ENCODE results near the gene ELP6. TPM values are rescaled to one million over a fixed set of nuclear protein-coding genes. Genes with fewer than 3 reads are reported as not detected.

The ELP6 gene
- total RNA-seq: 24.7 and 32.6 TPM in 2 replicates

GRCh38 chr3:47513125-47513929 lies at the start of gene ELP6:
Gene ELP6, minus strand, starts transcription at chr3:47513712. Its CDS starts 122 bp downstream, at chr3:47513590.

GRCh38 chr3:47475570-47476329 lies 37.8 kb downstream of the ELP6 start, which contains the start of gene SCAP:
Gene SCAP, minus strand, starts transcription at chr3:47475941. Its CDS starts 32,948 bp downstream, at chr3:47442993.

Other genes with a start within 250 kb of the ELP6 start
- gene KIF9, start 230.9 kb downstream of the ELP6 start, total RNA-seq: 1.6 and 5.3 TPM in 2 replicates
- 7.4 and 10.9 TPM in 2 replicates for gene KLHL18, start 230.8 kb downstream of the ELP6 start, total RNA-seq
- 12.5 and 17.8 TPM in 2 replicates for gene PTPN23, start 132.7 kb downstream of the ELP6 start, total RNA-seq
- gene SCAP, start 37.8 kb downstream of the ELP6 start, total RNA-seq: 57.7 and 61.2 TPM in 2 replicates
- gene CSPG5, start 65.2 kb upstream of the ELP6 start, total RNA-seq: 0.90 TPM in 1 of 2 replicates, not detected in the other